NCI-H1930 (cell line): Measurements from ENCODE around the gene KRTAP19-2.
"Not testable (repeated sequence)": the region's sequence is repeated elsewhere in the genome, so short reads cannot be mapped to it uniquely, and the experiment has no call there.

Source experiments
- DNase-seq, 2 experiments: peaks; one replicate each; lab custom pipeline; 2025; lab: John Stamatoyannopoulos, UW

Gene KRTAP19-2

DNA sequence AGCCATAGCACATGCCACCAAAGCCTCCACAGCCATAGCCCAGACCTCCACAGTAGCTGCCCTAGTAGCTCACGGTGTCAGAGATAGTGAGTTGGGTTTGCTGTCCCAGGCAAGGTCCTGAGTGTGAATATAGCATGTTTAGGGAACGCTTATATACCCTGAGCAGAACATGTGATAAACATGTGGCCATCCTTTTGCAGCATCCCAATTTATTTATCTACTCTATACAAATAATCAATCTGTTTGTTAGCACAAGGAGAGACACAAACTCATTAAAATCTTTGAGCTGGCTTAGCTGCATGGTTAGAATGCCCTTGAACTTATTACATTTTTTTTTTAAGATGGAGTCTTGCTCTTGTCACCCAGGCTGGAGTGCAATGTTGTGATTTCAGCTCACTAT, at the start of gene KRTAP19-2:
Gene KRTAP19-2 (minus strand): TSS at position 101 of the 400 bp plus-strand sequence. CDS start 88 bp downstream, at position 13.
- DNase-seq, result no peak

GRCh38 chr21:30518876-30519275, 31.6 kb upstream of the KRTAP19-2 start:
- no peak for DNase-seq

DNA sequence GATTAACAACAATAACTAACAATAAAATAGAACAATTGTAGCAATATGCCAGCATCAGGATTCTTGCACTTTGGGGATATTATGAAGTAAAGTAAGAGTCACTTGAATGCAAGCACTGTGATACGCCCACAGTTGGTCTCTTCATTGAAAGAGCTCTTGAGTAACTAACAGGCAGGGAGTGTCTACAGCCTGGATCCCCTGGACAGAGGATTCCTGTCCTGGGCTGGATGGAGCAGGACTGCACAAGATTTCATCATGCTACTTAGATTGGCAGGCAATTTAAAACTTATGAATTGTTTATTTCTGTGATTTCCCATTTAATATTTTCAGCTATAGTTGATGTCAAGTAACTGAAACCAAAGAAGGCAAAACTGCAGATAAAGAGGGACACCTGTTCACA, 28.4 kb upstream of the KRTAP19-2 start:
- no peak for DNase-seq

GRCh38 chr21:30505621-30506205, 18.5 kb upstream of the KRTAP19-2 start:
- not testable (repeated sequence) for DNase-seq

GRCh38 chr21:30502041-30502440, 14.8 kb upstream of the KRTAP19-2 start, which contains the start of gene KRTAP19-5:
Gene KRTAP19-5 (minus strand): TSS chr21:30502141. CDS start chr21:30502090, 51 bp downstream.
- DNase-seq, result no peak

GRCh38 chr21:30497065-30497464, 9.8 kb upstream of the KRTAP19-2 start, which contains the start of gene KRTAP19-4:
Gene KRTAP19-4 (minus strand): TSS chr21:30497165. CDS start chr21:30497110, 55 bp downstream.
- no peak for DNase-seq

GRCh38 chr21:30491963-30492428, 4.8 kb upstream of the KRTAP19-2 start, which contains the start of gene KRTAP19-3:
Gene KRTAP19-3 (minus strand): TSS chr21:30492013. CDS start chr21:30491957, 56 bp downstream.
- DNase-seq, result no peak

GRCh38 chr21:30486180-30486579, 1.1 kb downstream of the KRTAP19-2 start:
- no peak for DNase-seq

GRCh38 chr21:30482130-30482529, 5.1 kb downstream of the KRTAP19-2 start:
- no peak for DNase-seq

DNA sequence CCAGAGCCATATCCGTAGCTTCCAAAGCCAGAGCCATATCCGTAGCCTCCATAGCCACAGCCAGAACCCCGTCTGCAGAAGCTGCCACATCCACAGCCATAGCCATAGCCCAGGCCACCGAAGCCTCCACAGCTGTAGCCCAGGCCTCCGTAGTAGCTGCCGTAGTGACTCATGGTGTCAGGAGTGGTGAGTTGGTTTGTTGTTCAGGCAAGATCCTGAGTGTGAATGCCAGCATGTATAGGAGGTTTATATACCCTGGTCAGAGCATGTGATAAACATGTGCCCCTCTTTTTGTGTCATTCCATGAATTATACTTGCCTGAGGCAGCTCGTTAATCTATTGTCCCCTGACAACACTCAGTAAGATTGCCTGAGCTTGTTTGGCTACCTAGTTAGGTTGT, 7.1 kb downstream of the KRTAP19-2 start, which contains the start of gene KRTAP19-1:
Gene KRTAP19-1 (minus strand): TSS at position 223 of the 400 bp plus-strand sequence. CDS start 50 bp downstream, at position 173.
- no peak for DNase-seq

DNA sequence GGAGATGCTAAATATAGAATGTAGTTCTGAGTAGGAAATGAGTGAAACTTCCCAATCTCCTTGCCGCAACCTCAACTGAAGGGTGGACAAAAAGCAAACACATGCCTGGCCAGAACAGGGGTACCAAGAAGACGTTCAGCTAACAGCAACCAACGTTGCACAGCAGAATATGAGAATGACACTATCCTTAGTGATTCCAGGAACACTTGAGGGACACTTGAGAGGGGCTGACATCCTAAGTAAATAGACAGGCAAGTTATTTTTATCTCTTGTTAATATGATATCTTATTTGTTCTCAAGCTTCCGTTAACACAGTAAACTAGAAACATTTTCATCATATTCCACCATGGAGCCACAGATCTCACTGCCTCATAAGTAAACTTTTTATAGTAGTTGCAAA, 8.0 kb downstream of the KRTAP19-2 start:
- no peak for DNase-seq

- DNase-seq, result no peak
These were observed 9.2 kb downstream of the KRTAP19-2 start for GRCh38 chr21:30478004-30478403.

DNA sequence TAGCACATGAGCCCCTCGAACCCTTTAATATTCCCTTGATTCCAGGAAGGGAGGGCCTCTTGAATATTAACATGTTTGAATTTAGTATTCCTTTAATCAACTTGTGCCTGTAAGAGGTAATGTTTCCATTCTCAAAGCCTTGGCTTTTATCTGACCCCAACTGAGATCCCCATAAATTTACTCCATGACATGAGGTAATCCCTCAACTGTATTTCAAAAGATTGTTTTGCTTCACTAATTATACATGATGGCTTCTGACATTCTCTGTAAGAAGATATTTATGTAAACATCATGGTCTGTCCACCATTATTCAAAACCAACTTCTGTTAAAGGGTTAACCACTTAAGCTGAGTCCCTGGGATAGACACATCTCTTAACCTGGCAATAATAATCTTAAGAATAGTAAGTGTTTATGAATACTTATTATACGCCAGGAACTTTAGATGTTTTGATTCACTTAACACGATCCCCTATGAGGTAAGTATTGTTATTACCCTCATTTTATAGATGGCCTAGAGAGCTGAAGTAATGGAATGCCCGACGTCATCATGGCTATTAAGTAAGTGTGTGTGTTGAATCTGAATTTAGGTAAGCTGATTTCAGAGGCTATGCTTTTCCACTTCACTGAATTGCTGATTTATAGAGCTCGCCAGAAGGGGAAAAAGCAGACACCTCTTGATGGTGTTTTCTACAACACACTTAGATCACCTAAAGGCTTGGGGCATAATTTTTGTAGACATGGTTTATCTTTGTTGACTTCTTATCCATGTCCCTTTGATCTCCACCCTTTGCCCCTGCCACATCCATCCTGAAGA, 18.1 kb downstream of the KRTAP19-2 start:
- no peak for DNase-seq

- DNase-seq, result no peak
These were observed 23.5 kb downstream of the KRTAP19-2 start for GRCh38 chr21:30463713-30464112.

- DNase-seq, result no peak
These were observed 38.7 kb downstream of the KRTAP19-2 start for GRCh38 chr21:30448514-30448913.

GRCh38 chr21:30447056-30447455, 40.2 kb downstream of the KRTAP19-2 start:
- no peak for DNase-seq

- no peak for DNase-seq
These were observed 43.0 kb downstream of the KRTAP19-2 start for GRCh38 chr21:30444204-30444603.

GRCh38 chr21:30443226-30443625, 44.0 kb downstream of the KRTAP19-2 start:
- no peak for DNase-seq

- no peak for DNase-seq
These were observed 47.3 kb downstream of the KRTAP19-2 start, which contains the start of gene KRTAP15-1 for GRCh38 chr21:30439975-30440374. Gene KRTAP15-1 (plus strand): TSS chr21:30440275. CDS start chr21:30440328, 53 bp downstream.
